ENCODE data around the gene HLA-DMA.

Gene HLA-DMA

DNA sequence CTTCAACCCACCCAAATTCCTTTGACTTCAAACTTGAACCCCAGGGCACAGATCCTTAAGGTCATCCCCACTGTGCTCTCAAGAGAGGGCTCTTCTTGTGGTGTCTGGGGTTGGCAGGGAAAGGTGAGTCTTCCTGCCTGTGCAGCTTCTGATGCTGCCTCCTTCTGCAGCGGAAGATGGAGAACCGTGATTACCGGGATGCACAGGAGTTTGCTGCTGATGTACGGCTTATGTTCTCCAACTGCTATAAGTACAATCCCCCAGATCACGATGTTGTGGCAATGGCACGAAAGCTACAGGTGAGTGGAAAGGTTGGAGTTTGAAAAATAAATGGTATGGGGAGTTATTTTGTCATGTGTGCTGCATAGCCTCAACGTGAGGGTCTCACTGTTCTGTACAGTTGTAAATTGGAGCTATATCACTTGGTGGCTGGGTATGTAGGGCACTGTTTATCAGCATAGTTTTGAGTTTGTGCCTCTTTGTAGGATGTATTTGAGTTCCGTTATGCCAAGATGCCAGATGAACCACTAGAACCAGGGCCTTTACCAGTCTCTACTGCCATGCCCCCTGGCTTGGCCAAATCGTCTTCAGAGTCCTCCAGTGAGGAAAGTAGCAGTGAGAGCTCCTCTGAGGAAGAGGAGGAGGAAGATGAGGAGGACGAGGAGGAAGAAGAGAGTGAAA, 24.5 kb upstream of the HLA-DMA start:
- Histone ChIP-seq H3K4me3 (no peak overlapping the region), H3K9me3 (no peaks in the 10 kb centered on the region), H3K27ac (no peak overlapping the region), H3K36me3 (peaks cover 83 to 90% (median 87%) of the 10 kb centered on the region in 3 donors), H3K27me3 (no peaks in the 10 kb centered on the region), H3K4me1 (peaks cover 0 to 46% (median 39%) of the 10 kb centered on the region in 4 donors)
- TF ChIP-seq, protein P1, sequence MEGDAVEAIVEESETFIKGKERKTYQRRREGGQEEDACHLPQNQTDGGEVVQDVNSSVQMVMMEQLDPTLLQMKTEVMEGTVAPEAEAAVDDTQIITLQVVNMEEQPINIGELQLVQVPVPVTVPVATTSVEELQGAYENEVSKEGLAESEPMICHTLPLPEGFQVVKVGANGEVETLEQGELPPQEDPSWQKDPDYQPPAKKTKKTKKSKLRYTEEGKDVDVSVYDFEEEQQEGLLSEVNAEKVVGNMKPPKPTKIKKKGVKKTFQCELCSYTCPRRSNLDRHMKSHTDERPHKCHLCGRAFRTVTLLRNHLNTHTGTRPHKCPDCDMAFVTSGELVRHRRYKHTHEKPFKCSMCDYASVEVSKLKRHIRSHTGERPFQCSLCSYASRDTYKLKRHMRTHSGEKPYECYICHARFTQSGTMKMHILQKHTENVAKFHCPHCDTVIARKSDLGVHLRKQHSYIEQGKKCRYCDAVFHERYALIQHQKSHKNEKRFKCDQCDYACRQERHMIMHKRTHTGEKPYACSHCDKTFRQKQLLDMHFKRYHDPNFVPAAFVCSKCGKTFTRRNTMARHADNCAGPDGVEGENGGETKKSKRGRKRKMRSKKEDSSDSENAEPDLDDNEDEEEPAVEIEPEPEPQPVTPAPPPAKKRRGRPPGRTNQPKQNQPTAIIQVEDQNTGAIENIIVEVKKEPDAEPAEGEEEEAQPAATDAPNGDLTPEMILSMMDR (IDR thresholded peaks at IDR 0.05) = no peak
- DNase-seq = no peak
- intact Hi-C loops (cut with DNase I; ENCODE audit: low total_unique reads) = no loop called here

DNA sequence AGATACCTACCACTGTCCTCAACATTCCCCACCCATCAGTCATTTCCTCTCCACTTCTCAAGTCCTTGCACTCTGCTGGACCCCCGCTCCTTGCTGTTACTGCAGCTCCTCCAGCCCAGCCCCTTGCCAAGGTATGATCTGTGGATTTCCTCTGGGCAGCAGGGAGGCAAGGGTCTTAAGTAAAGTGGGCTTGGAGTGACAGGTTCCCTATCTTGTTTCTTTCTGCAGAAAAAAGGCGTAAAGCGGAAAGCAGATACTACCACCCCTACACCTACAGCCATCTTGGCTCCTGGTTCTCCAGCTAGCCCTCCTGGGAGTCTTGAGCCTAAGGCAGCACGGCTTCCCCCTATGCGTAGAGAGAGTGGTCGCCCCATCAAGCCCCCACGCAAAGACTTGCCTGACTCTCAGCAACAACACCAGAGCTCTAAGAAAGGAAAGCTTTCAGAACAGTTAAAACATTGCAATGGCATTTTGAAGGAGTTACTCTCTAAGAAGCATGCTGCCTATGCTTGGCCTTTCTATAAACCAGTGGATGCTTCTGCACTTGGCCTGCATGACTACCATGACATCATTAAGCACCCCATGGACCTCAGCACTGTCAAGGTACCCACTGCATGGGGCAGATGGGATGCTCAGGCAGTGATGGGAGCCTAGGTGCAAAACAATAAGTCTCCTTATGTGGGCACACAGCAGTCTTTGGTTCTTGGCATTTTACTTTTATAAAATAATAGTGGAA, 23.6 kb upstream of the HLA-DMA start:
- TF ChIP-seq, protein P1 (IDR thresholded peaks at IDR 0.05) = no peak
- Histone ChIP-seq H3K36me3 (peaks cover 78 to 89% (median 85%) of the 10 kb centered on the region in 3 donors), H3K4me3 (peak overlapping the region in 1 of 2 donors; percentile 11), H3K27me3 (no peaks in the 10 kb centered on the region), H3K9me3 (no peaks in the 10 kb centered on the region), H3K27ac (no peak overlapping the region), H3K4me1 (peaks cover 0 to 46% (median 37%) of the 10 kb centered on the region in 4 donors)
- intact Hi-C loops (cut with DNase I; ENCODE audit: low total_unique reads) = no loop called here
- no peak for DNase-seq

DNA sequence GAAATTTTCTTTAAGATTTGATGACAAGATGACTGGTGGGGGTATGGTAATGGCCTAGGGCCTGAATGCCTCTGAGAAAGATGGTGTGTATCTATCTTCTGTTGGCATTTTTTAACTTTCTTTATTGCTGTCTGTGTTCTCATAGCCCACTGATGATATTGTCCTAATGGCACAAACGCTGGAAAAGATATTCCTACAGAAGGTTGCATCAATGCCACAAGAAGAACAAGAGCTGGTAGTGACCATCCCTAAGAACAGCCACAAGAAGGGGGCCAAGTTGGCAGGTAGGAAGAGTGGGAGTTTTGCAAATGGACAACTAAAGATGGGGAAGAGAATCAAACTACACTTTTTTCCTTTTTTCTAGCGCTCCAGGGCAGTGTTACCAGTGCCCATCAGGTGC, 23.0 kb upstream of the HLA-DMA start:
- intact Hi-C loops (cut with DNase I; ENCODE audit: low total_unique reads) = no loop called here
- Histone ChIP-seq H3K27me3 (no peaks in the 10 kb centered on the region), H3K9me3 (no peaks in the 10 kb centered on the region), H3K4me1 (peaks cover 0 to 46% (median 37%) of the 10 kb centered on the region in 4 donors), H3K27ac (no peak overlapping the region), H3K4me3 (peak overlapping the region in 1 of 2 donors; percentile 11), H3K36me3 (peaks cover 72 to 83% (median 78%) of the 10 kb centered on the region in 3 donors)
- TF ChIP-seq, protein P1 (IDR thresholded peaks at IDR 0.05) = no peak
- DNase-seq = no peak

DNA sequence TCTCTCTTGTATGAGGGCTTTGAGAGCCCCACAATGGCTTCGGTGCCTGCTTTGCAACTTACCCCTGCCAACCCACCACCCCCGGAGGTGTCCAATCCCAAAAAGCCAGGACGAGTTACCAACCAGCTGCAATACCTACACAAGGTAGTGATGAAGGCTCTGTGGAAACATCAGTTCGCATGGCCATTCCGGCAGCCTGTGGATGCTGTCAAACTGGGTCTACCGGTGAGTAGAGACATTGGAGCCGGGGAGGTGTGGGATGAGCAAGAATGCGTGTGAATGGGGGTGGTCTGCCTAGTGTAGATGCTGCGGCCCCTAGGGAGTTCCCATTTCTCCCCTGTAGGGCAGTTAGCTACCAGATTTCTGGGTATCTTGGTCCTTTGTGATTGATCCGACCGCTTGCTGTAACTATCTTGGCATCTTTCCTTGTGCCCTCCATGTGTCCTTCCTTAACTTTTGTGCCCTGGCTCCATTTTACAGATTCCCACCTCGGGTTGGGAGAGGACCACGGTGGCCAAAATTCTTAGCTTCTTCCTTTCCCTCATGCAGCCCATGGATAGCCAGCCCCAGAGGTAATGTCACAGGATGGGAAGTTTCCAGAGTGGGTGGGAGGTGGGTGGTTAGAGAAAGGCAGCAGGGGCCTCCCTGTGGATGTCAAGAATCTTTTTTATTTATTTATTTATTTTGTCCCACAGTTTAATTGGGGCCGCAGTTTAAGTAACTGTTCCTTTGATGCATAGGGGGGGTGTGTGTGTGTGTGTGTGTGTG, 21.8 kb upstream of the HLA-DMA start:
- Histone ChIP-seq H3K27ac (peak overlapping the region; percentile 73 to 85), H3K36me3 (peaks cover 61 to 71% (median 67%) of the 10 kb centered on the region in 3 donors), H3K4me1 (peaks cover 0 to 46% (median 37%) of the 10 kb centered on the region in 4 donors), H3K9me3 (no peaks in the 10 kb centered on the region), H3K4me3 (peak overlapping the region; percentile 90 to 94), H3K27me3 (no peaks in the 10 kb centered on the region)
- intact Hi-C loops (cut with DNase I; ENCODE audit: low total_unique reads) = no loop called here
- DNase-seq = no peak
- TF ChIP-seq, protein P1 (IDR thresholded peaks at IDR 0.05) = no peak

DNA sequence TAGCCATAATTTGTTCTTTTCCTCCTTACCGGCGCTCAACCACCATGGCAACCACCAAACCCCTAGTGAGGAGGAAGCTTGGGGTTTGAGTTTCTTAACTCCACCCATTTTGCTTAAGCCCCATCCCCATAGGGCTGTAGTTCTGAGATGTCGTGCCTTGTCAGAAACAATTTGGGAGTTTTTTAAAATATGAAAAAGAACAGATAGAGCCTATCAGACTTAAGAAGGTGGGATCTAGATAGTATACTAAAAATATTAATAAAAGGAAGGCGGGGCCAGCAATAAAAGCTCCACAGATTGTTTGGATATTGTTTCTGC, 21.1 kb upstream of the HLA-DMA start:
- peak overlapping the region; percentile 73 to 85 for H3K27ac ChIP-seq
- no peaks in the 10 kb centered on the region for H3K9me3 ChIP-seq
- H3K27me3 ChIP-seq = no peaks in the 10 kb centered on the region
- peaks cover 53 to 64% (median 59%) of the 10 kb centered on the region in 3 donors for H3K36me3 ChIP-seq
- no peak for DNase-seq
- intact Hi-C loops (cut with DNase I; ENCODE audit: low total_unique reads) = no loop called here
- H3K4me3 ChIP-seq = peak overlapping the region; percentile 90 to 94
- peaks cover 0 to 46% (median 35%) of the 10 kb centered on the region in 4 donors for H3K4me1 ChIP-seq
- TF ChIP-seq, protein P1 (IDR thresholded peaks at IDR 0.05) = no peak

All from tibial artery (tissue), 4 donors.